Spinal cord (tissue), 10 donors: ENCODE results near the gene SPSB1. TPM values are rescaled to one million over a fixed set of nuclear protein-coding genes. Genes with fewer than 3 reads are reported as not detected.

Experiments
- DNase-seq, 6 donors: peaks; one replicate each; pipeline versions ENCODE4 v3.0.0 to v3.0.0-alpha.2; 2013 to 2015; ENCODE audit warnings: low spot score in 6 of 6, low read depth in 4 of 6
- H3K27ac ChIP-seq: one replicate; pipeline ENCODE4 v1.5.1; 2013; ENCODE audit warnings: low read depth, low read length, control low read depth
- H3K27me3 ChIP-seq: one replicate; pipeline ENCODE4 v1.6.1; 2013; ENCODE audit warnings: low read length; ENCODE audit not compliant: control insufficient read depth, insufficient read depth
- H3K36me3 ChIP-seq: one replicate; pipeline ENCODE4 v1.6.1; 2013; ENCODE audit warnings: low read length; ENCODE audit not compliant: control insufficient read depth, insufficient read depth
- H3K4me1 ChIP-seq: one replicate; pipeline ENCODE4 v1.6.1; 2013; ENCODE audit warnings: low read length; ENCODE audit not compliant: control insufficient read depth, insufficient read depth
- H3K4me3 ChIP-seq: one replicate; pipeline ENCODE4 v1.5.1; 2013; ENCODE audit warnings: low read depth, low read length, control low read depth
- H3K9me3 ChIP-seq: one replicate; pipeline ENCODE4 v1.6.1; 2013; ENCODE audit warnings: low read length; ENCODE audit not compliant: control insufficient read depth, insufficient read depth
- WGBS: methylation state at CpG from one replicate; pipeline ENCODE4 v1.1.5; 2013; ENCODE audit warnings: missing lambda C conversion rate; ENCODE audit not compliant: insufficient coverage; 5-methylcytosine and 5-hydroxymethylcytosine counted together
- polyA plus RNA-seq, 2 donors: library from polyadenylated mRNA; unstranded; fragments of 120-200 nt; gene quantifications; one replicate each; pipeline ENCODE4 v1.2.1, GENCODE V29; 2013; ENCODE audit not compliant: insufficient read length in 2 of 2
- total RNA-seq, 2 donors: library from RNA; depleted of rRNA in 1 of 2; stranded (reverse); fragments of 120-200 nt in 1 of 2; fragments of >200 nt in 1 of 2; gene quantifications; one replicate each; pipeline versions ENCODE4 v1.2.3 to v1.2.4, GENCODE V29; 2013 to 2014
- donor health status: healthy.

Gene SPSB1
- total and polyA plus RNA-seq, 4 donors = 6.9 to 17.4 (median 12.8) TPM

DNA sequence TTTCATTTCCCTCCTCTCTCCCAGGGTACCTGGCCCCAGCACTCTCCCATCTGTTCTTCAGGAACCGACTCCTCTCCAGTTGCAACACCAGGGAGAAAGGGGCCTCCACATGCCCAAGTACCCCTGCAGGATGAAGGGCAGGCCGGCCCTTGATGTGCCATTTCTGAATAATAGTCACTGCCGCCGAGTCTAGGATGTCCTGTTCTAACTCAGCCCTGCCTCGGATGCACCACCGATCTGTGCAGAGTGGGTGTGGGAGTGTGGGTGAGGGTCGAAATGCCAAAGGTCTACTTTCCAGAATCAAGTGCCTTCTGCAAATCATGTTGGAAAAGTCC lies 25.4 kb upstream of the SPSB1 start:
- H3K36me3 ChIP-seq = peaks cover 59% of the 10 kb centered on the region
- no peak overlapping the region for H3K4me3 ChIP-seq
- 17% methylated on average over 1 of the region's 7 CpGs for WGBS

DNA sequence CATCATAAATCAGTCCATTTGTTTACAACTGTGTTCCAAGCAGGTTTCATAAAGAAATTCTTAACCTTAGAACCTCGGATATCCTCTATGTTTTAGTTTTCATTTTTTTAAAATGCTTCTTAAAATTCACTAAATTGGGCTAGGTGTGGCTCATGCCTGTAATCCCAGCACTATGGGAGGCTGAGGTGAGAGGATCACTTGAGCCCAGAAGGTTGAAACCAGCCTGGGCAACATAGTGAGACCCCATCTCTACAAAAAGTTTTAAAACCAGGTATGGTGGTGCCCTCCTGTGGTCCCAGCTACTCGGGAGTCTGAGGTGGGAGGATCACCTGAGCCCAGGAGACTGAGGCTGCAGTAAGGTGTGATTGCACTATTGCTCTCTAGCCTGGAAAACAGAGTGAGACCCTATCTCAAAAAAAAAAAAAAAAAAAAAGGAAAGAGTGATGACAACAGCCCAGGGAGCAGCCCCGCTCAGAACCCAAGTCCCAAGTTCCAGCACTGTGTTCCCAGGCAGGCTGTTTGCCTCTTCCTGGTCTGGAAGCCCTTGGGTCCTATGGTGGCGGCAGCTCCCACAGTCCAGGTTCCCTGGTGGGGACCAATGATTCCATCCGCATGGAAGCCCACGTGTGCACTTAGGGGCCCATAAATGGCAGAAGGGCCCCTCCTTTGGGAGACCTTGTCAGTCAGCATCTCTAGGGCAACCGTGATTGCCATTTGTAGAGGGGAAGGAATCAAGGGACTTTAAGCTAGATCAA lies 24.7 kb upstream of the SPSB1 start:
- Histone ChIP-seq H3K4me1 (peaks cover 22% of the 10 kb centered on the region), H3K36me3 (peaks cover 55% of the 10 kb centered on the region), H3K27ac (no peak overlapping the region), H3K4me3 (no peak overlapping the region), H3K27me3 (no peaks in the 10 kb centered on the region), H3K9me3 (no peaks in the 10 kb centered on the region)
- DNase-seq = no peak
- WGBS = 87% methylated on average over 4 of the region's 7 CpGs

More for the DNA sequence above, 25.4 kb upstream of the SPSB1 start:
- H3K27me3 ChIP-seq = no peaks in the 10 kb centered on the region
- DNase-seq = no peak
- peaks cover 22% of the 10 kb centered on the region for H3K4me1 ChIP-seq
- H3K27ac ChIP-seq = no peak overlapping the region
- H3K9me3 ChIP-seq = no peaks in the 10 kb centered on the region

DNA sequence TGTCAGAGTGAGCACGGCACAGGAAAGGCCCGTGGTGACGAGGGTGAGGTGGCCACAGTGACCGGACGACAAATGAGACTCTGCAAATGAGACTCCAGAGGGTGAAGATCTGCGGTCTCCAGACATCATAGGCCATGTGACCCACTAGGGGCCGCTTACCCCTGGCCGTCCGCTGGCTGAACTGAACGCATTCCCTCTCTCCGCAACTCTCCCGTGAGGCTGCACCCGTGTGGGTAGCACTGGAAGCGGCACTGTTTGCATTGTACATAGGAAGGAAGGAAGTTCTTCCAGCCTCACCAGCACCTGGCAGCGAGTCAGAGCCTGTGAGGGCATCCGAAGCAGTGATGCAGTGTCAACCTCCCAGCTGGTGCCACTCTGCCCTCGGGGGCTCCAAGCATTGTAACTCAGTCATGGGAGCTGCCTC lies 23.6 kb upstream of the SPSB1 start:
- peaks cover 22% of the 10 kb centered on the region for H3K4me1 ChIP-seq
- H3K27me3 ChIP-seq = no peaks in the 10 kb centered on the region
- H3K27ac ChIP-seq = no peak overlapping the region
- no peaks in the 10 kb centered on the region for H3K9me3 ChIP-seq
- 69% methylated on average over 17 of the region's 17 CpGs for WGBS
- peaks cover 48% of the 10 kb centered on the region for H3K36me3 ChIP-seq
- DNase-seq = no peak
- H3K4me3 ChIP-seq = no peak overlapping the region

DNA sequence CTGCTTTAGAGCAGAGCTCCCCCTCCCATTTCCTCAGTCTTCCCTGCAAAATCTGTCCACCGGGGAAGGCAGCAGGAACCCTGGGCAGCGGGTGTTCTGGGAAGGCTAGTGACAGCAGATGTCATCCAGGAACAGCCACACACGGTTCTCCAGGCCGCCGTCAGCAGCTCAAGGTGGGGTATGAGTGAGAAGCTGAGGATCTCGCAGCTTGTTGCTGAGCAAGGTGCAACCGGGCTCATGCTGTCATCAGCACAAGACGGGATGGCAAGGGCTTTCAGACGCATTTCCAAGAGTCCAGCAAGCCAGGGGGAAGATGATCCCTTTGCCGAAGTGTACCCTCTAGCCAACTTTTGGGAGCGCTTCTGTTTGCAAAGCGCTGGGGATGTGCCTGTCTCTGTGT lies 23.0 kb upstream of the SPSB1 start:
- peaks cover 42% of the 10 kb centered on the region for H3K36me3 ChIP-seq
- H3K27ac ChIP-seq = no peak overlapping the region
- H3K4me1 ChIP-seq = peaks cover 22% of the 10 kb centered on the region
- H3K27me3 ChIP-seq = no peaks in the 10 kb centered on the region
- 70% methylated on average over 11 of the region's 12 CpGs for WGBS
- DNase-seq = no peak
- H3K4me3 ChIP-seq = no peak overlapping the region
- no peaks in the 10 kb centered on the region for H3K9me3 ChIP-seq

DNA sequence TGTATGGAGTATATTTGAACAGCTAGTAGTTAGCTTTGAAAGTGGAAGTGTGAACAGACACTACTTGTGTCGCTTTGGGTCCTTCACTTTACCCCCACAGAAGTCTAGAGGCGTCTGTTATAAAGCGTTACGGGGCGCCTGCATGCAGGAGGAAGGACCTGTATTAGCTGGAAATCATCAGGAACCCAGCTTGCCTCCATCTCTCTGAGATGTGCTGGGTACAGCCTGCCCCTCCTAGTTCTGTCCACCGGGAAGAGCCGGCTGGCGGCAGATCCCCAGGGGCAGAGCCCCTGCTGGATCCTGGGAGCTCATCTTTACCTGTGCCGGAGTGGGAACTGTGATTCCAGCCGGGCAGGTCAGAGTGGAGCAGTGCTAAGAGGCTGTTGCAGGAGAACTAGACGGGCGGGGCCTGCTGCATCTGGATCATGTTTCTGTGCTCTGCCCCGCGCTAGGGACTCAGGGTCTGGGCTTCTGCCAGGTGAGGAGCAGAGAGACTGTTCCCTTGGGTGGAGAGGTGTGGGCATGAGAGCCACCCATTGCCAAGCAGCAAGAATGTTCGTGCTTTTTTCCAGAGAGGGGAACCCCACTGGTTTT lies 22.3 kb upstream of the SPSB1 start:
- 63% methylated on average over 14 of the region's 15 CpGs for WGBS
- Histone ChIP-seq H3K9me3 (no peaks in the 10 kb centered on the region), H3K27me3 (no peaks in the 10 kb centered on the region), H3K36me3 (peaks cover 37% of the 10 kb centered on the region), H3K27ac (no peak overlapping the region), H3K4me3 (no peak overlapping the region), H3K4me1 (peaks cover 25% of the 10 kb centered on the region)
- no peak for DNase-seq

DNA sequence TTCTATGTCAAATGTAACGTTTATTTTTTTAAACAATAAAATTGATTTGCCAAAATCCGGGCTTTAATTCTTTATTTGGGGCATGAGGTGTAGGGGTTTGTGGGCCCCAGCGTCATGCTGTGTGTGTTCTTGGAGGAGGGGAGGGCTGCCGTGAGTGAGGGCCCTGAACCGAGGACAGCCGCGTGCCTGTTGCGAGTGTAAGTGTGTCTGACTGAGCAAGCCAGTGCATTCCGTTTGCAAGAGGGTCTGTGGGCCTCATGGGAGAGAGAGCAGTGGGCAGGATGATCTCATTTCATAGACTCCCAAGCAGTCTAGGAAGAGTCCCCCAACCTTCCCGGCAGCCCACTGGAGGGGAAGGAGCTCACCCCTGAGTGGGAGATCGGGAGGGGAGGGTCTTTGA lies 21.4 kb upstream of the SPSB1 start:
- Histone ChIP-seq H3K36me3 (peaks cover 30% of the 10 kb centered on the region), H3K9me3 (no peaks in the 10 kb centered on the region), H3K27me3 (no peaks in the 10 kb centered on the region), H3K27ac (no peak overlapping the region), H3K4me3 (no peak overlapping the region), H3K4me1 (peaks cover 20% of the 10 kb centered on the region)
- 34% methylated on average over 8 of the region's 11 CpGs for WGBS
- no peak for DNase-seq

DNA sequence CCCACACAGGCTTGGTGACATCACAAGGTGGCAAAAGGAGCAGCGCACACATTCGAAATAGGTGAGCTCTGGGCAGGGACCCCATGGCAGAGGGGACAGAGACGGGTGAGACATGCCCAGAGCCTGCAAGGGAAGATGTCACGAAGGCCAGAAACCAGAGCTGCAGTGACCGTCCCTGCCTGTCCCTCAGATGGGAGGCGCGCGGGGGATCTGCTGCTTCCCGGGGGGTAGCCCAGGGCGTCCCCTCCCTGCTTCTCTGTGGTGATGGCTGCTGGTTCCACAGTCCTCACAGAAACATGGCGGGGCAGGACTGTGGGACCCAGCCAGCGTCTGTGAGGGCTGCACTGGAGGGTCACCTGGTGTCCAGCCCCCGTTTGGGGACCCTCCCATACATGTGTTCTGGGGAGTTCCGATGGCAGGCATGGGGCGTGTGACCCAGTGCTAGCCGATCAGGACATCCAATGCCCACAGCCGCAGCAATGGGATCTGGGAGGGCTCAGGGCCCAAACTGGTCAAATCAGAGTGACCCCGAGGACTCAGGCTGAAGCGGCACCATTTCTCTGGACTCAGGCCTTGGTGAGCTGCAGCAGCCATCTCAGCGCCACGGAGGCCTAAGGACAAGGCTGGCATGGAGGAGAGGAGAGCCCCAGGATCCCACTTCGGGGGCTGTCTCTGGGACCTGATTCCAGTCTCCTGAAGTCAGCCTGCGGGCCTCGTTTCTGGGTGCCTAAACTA lies 20.7 kb upstream of the SPSB1 start:
- DNase-seq = no peak
- Histone ChIP-seq H3K4me1 (peaks cover 15% of the 10 kb centered on the region), H3K27ac (no peak overlapping the region), H3K9me3 (no peaks in the 10 kb centered on the region), H3K36me3 (peaks cover 28% of the 10 kb centered on the region), H3K4me3 (no peak overlapping the region), H3K27me3 (no peaks in the 10 kb centered on the region)
- WGBS = 94% methylated on average over 20 of the region's 24 CpGs

DNA sequence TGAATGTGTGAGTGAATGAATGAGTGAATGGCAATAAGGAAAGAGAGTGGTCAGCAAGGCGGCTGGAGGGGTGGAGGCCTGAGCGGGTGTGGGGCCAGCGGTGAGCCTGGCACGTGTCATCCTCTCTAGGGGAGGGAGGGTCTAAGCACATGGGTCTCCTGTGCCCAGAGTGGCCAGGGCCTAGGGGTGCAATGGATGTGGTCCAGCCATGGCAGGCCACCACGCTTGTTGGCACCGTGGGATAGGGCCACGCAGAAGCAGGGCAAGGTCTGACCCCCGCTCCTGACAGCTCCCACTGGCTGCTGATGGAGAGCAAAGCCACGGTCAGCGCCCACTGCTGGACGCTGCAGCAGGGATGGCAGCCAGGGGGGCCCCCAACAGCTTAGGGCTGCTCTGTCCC lies 19.5 kb upstream of the SPSB1 start:
- Histone ChIP-seq H3K27me3 (no peaks in the 10 kb centered on the region), H3K9me3 (no peaks in the 10 kb centered on the region), H3K36me3 (peaks cover 25% of the 10 kb centered on the region), H3K4me1 (peaks cover 13% of the 10 kb centered on the region), H3K27ac (no peak overlapping the region), H3K4me3 (no peak overlapping the region)
- WGBS = 79% methylated on average over 10 of the region's 11 CpGs
- DNase-seq = no peak

DNA sequence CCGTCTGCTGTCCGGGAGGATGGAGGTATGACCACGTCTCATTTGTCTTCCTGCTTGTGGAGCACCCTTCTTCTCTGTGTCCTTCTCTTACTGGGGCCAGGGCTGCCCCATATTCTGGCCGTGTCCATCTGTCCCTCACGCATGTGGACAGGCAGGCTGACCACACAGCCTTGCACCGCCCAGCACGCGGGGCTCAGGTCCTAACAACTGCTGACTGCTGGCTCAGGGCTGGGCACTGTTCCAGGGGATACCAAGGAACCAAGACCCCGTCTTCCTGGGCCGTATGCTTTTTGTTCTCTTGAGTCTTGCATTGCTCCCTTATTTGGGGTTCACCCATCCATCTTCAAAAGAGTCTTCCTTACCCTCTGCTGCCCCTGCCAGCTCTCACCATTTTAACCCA lies 17.5 kb upstream of the SPSB1 start:
- Histone ChIP-seq H3K27me3 (no peaks in the 10 kb centered on the region), H3K36me3 (peaks cover 18% of the 10 kb centered on the region), H3K4me1 (peaks cover 10% of the 10 kb centered on the region), H3K4me3 (no peak overlapping the region), H3K27ac (no peak overlapping the region), H3K9me3 (no peaks in the 10 kb centered on the region)
- 94% methylated on average over 10 of the region's 10 CpGs for WGBS
- DNase-seq = no peak
